Measurements from ENCODE around the gene TULP4. TPM values are rescaled to one million over a fixed set of nuclear protein-coding genes. Genes with fewer than 3 reads are reported as not detected.
A peak's percentile ranks its signal among the peaks of the same experiment; 100 is the strongest.
"Not testable (repeated sequence)": the region's sequence is repeated elsewhere in the genome, so short reads cannot be mapped to it uniquely, and the experiment has no call there.

TULP4 gene
- total RNA-seq, 1 donor from 2014 or later: 134 TPM

DNA sequence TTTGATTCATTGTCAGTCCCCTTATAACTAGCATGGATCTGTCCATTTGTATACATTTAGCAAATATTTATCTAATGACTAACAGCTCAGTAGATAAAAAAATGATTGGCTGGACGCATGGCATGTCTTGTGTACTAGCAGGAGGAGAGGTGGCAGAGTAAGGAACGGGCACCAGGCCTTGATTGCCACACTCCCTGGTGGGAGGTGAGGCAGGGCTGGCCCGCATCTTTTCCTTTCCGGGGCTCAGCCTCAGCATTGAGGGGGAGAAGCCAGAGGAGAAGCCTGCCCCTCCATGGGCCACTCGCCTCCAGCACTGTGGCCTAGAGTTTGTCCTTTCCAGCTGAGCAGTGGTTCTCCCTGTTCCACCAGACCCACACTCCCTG lies 162.7 kb downstream of the TULP4 start:
- DNase-seq: no peak

DNA sequence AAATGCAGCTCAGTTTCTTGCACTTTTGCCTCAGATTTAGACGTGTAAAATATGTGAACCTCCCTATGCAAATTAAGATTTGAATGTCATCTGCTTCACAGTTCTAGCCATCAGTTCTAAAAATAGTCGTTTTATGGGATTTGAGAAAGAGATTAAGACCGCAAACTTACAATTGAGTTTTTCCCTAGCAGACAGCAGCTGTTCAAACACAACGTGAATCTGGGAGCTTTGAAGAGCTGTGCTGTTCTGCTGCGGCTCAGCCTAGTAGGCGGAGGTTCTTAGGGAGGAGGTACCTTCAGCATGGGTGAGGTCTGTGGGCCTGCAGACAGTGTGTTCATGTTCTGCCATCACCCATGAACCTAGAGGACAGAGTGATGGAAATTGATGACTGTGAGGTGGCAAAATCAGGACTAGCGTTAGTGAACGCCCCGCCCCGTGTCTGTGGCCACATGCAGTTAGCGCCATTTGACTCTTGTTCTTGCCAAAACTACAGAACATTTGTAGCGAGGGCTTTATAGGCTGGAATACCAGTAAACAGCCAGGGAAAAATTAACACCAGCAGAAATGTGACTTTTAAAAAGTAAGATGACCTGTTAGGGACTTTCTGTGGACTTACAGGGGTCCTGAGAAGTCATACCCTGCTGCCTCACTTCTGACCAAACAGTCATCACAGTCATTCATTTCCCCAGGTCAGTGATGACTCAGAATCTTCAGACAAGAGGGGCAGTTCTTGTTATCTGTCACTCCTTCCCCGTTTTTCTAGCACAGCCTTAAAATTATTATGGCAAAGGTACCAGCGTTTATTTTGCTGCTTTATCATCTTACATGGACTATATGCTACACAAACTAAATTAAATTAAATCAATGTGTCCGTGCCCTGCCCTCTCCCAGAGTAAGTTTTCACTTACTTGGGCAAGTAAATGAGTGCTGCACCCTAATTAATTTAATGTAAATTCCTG lies 163.4 kb downstream of the TULP4 start:
- peak; percentile 44 for DNase-seq

- DNase-seq: no peak
Measured at GRCh38 chr6:158476389-158476788, 164.1 kb downstream of the TULP4 start.

GRCh38 chr6:158477722-158478121 lies 165.5 kb downstream of the TULP4 start:
- DNase-seq: not testable (repeated sequence)

- DNase-seq: no peak
Measured at GRCh38 chr6:158480989-158481388, 168.7 kb downstream of the TULP4 start.

DNA sequence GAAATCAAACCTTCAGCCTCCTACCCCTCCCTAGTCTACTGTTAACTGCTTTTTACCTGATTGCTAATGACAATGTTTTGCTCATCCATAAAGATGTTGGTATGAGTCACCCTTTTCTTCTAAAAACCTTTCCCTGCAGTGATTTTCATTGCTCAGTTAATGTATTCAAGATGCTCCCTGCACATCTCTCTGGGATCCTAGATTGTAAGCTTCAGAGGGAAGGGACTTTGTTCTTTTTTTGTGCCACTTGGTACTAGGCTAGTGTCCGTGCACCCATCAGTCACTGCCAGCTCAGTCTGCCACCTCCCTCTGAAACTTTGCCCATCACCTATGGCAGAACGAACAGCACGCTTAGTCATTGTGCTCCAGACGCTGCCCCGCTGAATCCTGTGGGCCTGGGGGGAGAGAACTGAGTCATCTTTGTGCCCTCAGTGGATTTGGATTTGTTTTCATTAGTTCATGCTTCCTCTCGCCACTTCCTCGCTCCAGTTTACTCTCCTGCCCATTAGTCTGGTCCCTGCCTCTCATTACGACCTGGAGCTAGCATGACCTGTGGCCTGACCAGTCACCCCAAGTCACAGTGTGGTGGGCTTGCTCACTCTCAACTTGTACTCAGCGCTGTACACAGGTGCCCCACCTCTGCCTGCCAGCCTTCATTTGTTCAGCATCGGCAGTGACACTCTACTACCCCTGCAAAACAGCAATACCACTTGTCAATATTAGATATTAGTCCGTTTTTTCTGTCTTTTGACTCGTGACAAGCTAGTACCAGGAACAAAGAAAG lies 169.6 kb downstream of the TULP4 start:
- DNase-seq: peak; percentile 79

GRCh38 chr6:158485431-158485830 lies 173.2 kb downstream of the TULP4 start:
- DNase-seq: no peak

DNA sequence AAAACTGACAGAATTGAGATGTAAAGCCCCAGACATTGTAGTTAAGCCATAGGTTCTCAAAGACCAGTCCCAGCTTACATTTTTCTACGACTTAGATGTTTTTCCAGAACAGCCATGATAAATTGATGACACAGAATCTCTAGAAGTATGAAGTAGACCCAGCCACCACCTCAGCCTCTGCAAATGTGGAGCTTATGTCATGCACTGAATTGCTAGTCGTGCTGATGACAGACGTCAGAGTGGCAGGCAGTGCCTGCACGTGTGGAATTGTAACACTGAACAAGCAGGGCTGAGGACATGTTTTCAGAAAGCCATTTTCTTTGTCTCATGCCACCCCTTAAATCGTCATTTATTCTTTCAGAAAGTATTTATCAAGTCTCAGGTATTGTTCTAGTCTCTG lies 175.2 kb downstream of the TULP4 start:
- no peak for DNase-seq

DNA sequence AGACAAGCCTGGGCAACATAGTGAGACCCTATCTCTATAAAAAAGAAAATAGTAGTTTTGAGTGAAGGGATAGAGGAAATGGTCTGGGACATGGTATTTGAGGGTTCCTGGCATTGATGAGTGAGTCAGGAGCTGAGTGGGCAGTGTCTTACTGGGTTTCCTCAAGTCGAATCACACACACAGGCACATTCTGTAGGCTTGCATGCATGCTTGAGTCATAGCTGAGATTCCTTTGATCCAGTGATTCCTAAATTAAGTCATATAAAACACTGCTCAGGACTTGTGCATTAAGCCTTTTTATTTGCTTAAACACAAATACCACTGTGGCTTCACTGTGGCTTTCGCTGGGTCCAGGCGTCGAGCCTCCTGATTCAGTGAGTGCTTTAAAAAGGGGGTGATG lies 175.8 kb downstream of the TULP4 start:
- DNase-seq: peak; percentile 82

DNA sequence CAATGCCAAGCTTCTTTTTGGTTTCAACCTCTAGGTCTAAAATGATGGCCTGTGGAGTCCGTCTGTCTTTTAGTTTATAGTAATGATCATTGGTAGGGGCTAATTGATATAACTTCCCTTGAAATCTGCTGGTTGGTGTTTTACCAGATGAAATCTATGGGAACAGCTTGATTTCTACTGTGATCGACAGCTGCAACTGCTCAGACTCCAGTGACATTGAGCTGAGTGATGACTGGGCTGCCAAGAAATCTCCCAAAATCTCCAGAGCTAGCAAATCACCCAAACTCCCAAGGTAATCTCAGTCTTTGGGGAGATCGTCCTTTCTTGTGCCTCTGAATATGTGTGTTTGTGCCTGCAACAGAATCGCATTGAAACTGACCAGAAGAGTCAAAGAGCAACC lies 177.2 kb downstream of the TULP4 start:
- DNase-seq: no peak

DNA sequence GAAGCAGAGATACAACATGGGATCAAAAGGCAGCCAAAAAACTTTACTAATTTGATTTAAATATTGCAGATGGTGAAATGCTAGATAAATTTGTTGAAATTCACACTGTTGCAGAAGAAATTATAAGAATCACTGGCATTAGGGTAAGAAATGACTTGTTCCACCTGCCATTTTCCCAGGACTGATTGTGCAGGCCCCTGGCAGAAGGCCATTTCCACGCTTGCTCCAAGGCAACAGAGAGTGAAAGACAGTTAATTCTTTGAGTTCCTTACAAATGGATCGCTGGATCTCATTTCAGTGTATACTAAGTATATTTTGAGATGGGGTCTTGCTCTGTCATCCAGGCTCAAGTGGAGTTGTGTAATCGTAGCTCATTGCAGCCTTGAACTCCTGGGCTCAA lies 180.6 kb downstream of the TULP4 start:
- DNase-seq: no peak

DNA sequence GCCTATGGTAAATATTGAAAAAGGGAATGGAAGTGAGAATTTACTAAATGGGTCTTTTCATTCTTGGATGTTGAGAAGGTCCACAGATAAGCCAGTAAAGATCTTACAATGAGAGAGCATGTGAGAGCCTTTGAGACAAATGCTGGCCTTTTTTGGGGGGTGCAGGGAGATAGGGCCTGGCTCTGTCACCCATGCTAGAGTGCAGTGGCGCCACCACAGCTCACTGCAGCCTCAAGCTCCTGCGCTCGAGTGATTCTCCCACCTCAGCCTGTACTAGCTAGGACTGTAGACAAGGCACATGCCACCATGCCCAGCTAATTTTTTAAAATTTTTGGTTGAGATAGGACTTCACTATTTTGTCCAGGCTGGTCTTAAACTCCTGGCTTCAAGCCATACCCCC lies 184.4 kb downstream of the TULP4 start:
- no peak for DNase-seq

- DNase-seq: no peak
Measured at GRCh38 chr6:158497620-158498019, 185.4 kb downstream of the TULP4 start.

DNA sequence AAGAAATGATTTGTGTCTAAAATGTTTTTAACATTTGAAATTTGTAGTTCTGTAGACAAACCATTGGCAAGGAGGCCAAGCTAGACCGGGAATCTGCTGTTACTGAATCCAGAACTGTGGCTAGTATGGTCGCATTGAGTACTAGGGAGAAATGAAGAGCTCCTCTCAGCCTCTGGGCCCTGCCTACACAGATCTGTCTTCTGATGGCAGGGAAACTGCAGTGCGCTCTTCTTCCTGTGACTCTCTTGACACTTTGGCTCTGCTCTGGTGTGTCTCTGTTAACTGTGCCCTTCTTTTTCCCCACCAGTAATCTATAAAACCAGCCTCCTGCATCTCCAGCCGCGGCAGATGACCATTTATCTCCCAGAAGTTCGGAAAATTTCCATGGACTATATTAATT lies 186.1 kb downstream of the TULP4 start:
- no peak for DNase-seq

DNA sequence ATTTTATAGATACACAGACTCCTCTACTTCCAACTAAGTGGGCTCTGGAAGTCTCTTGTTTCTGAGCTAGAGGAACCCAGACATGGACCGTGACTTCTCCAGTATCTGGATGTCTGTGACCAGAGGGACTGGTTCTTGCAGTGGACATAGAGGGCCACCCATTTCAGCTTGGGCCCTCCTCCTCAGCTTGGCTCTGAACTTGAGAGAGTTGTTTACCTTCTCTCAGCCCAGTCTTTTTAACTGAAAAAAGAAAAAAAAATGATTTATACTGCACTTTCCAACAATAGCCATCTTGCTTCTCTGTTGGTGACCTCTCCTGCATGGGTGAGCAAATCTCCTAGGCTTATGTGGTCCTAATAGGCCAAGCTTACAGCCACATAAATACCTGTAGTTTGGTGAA lies 187.3 kb downstream of the TULP4 start:
- no peak for DNase-seq

DNA sequence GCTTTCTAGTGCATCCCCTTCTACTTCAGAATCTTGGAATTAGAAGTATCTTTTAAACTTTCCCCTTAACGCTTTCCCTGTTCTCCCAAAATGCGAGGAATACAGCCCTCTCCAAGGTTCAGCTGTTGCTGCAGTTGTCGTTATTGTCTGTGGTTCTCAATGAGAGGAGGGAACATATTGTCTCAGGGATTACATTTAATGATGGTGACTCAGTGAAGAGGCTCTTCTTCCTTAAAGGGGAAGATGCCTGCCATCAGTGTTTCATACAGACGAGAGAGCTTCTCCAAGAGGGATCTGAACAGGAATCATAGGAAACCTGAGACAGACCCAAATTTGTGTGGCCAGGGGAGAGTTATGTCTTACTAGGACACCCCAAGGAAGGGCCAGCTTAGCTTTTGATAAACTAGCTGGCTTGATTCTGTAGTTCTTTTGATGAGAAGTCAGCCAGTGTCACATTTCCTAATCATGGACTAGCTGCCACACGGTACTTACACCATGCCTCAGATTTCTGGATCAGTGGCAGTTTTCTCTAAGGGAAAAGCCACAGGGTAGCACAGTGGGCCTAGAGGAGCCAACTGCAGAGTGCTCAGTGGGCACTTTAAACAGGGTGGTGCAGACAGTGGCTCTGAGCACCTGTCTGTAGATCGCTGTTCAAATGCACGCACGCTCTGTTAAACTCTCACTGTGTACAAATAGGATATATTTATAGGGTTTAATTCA lies 187.9 kb downstream of the TULP4 start:
- no peak for DNase-seq

- DNase-seq: no peak
Measured at GRCh38 chr6:158501360-158502262, 189.3 kb downstream of the TULP4 start.

- DNase-seq: no peak
Measured at GRCh38 chr6:158502263-158502950, 190.1 kb downstream of the TULP4 start.

DNA sequence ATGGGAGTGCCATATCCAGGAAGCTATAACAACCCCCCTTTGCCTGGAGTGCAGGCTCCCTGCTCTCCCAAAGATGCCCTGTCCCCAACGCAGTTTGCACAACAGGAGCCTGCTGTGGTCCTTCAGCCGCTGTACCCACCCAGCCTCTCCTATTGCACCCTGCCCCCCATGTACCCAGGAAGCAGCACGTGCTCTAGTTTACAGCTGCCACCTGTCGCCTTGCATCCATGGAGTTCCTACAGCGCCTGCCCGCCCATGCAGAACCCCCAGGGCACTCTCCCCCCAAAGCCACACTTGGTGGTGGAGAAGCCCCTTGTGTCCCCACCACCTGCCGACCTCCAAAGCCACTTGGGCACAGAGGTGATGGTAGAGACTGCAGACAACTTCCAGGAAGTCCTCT lies 191.0 kb downstream of the TULP4 start:
- DNase-seq: no peak

- DNase-seq: no peak
Measured at GRCh38 chr6:158503846-158504245, 191.6 kb downstream of the TULP4 start.

DNA sequence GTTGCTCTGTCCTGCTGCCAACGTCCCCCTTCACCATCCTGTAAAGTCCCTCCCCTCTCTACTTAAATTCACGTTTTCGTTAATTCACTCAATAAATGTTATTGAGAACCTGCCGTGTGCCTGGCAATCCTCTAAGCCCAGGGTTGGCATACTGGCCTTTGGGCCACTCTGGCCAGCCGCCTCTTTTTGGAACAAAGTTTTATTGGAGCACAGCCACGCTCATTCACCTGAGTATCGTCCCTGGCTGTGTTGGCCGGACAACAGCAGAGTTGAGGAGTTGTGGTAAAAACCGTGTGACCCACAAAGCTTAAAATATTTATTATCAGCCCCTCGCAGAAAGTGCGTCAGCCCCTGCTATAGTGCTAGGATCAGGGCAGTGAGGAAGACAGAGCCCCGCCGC lies 192.9 kb downstream of the TULP4 start:
- no peak for DNase-seq

Measured in dermis blood vessel endothelial cell (primary cell).